GM21576 (cell line): ENCODE results near the gene RALGAPB.
"Not testable (repeated sequence)": the region's sequence is repeated elsewhere in the genome, so short reads cannot be mapped to it uniquely, and the experiment has no call there.

Experiments used
- ATAC-seq: cut with Tn5 transposase; IDR thresholded peaks from one replicate; pipeline ENCODE4 v1.9.1; 2021; ENCODE audit warnings: mild to moderate bottlenecking, moderate library complexity; ENCODE audit not compliant: unreplicated experiment

Gene RALGAPB

GRCh38 chr20:38581013-38581412 lies 108.4 kb downstream of the RALGAPB start, which contains the start of gene ADIG:
ADIG (plus strand) TSS chr20:38581197; CDS start chr20:38581251, 54 bp downstream.
- ATAC-seq, result no peak

- ATAC-seq, result no peak
Measured at GRCh38 chr20:38581830-38582358, 109.3 kb downstream of the RALGAPB start.

- no peak for ATAC-seq
Measured at GRCh38 chr20:38583306-38583705, 110.7 kb downstream of the RALGAPB start.

- ATAC-seq, result no peak
Measured at GRCh38 chr20:38584099-38584763, 111.6 kb downstream of the RALGAPB start.

GRCh38 chr20:38585404-38586180 lies 112.9 kb downstream of the RALGAPB start:
- no peak for ATAC-seq

- no peak for ATAC-seq
Measured at GRCh38 chr20:38586181-38586525, 113.5 kb downstream of the RALGAPB start.

GRCh38 chr20:38588303-38588702 lies 115.7 kb downstream of the RALGAPB start:
- no peak for ATAC-seq

- no peak for ATAC-seq
Measured at GRCh38 chr20:38589351-38589750, 116.7 kb downstream of the RALGAPB start.

- ATAC-seq, result no peak
Measured at GRCh38 chr20:38589967-38590675, 117.5 kb downstream of the RALGAPB start.

GRCh38 chr20:38590676-38591473 lies 118.2 kb downstream of the RALGAPB start:
- no peak for ATAC-seq

GRCh38 chr20:38591474-38592410 lies 119.1 kb downstream of the RALGAPB start:
- ATAC-seq, result no peak

GRCh38 chr20:38592411-38592790 lies 119.8 kb downstream of the RALGAPB start:
- not testable (repeated sequence) for ATAC-seq

- ATAC-seq, result not testable (repeated sequence)
Measured at GRCh38 chr20:38594281-38594680, 121.6 kb downstream of the RALGAPB start.

- not testable (repeated sequence) for ATAC-seq
Measured at GRCh38 chr20:38595886-38596285, 123.2 kb downstream of the RALGAPB start.

GRCh38 chr20:38599410-38599882 lies 126.8 kb downstream of the RALGAPB start:
- no peak for ATAC-seq

- ATAC-seq, result no peak
Measured at GRCh38 chr20:38600057-38600456, 127.4 kb downstream of the RALGAPB start.

GRCh38 chr20:38601216-38602184 lies 128.9 kb downstream of the RALGAPB start, which contains the start of gene ARHGAP40:
ARHGAP40 (plus strand) TSS chr20:38601809.
- ATAC-seq, result no peak

GRCh38 chr20:38602185-38602581 lies 129.5 kb downstream of the RALGAPB start:
- no peak for ATAC-seq
